ENCODE data around the gene GEMIN5.

GRCh38 chr5:154943527-154943926 lies 5.5 kb upstream of the GEMIN5 start:
- TF ChIP-seq CTCF (IDR thresholded peaks at IDR 0.05) (no peak), POLR2A (IDR thresholded peaks at IDR 0.05) (no peak)
